Iris pigment epithelial cell (primary cell): ENCODE measurements around the gene PPIB.
A peak's percentile ranks its signal among the peaks of the same experiment; 100 is the strongest.

ENCODE experiments used
- DNase-seq: peaks from one replicate; pipeline ENCODE4 v3.0.0-alpha.2; 2011; ENCODE audit warnings: low read depth

Gene PPIB

GRCh38 chr15:64162869-64163658, at the start of gene PPIB:
Gene PPIB, minus strand, starts transcription at chr15:64163022. Its CDS starts 36 bp downstream, at chr15:64162986.
- peak; percentile 99 for DNase-seq

DNA sequence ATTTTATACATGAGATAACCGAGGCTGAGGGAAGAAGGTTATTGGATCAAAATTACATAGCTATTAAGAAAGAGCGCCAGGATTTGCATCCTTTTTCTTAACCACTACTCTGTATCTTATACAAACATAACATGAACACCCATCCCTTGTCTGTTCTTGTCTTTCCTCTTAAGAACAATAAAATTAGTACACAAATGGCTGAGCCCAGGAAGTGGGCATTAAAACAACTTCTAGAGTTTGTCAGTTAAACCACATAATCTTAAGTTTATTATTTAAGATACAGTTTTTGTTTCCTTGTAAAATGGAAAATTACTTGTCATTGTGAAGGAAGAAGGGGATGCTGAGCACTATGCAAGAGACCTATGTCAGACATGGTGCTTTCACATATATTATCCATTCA, 48.9 kb upstream of the PPIB start:
- no peak for DNase-seq

DNA sequence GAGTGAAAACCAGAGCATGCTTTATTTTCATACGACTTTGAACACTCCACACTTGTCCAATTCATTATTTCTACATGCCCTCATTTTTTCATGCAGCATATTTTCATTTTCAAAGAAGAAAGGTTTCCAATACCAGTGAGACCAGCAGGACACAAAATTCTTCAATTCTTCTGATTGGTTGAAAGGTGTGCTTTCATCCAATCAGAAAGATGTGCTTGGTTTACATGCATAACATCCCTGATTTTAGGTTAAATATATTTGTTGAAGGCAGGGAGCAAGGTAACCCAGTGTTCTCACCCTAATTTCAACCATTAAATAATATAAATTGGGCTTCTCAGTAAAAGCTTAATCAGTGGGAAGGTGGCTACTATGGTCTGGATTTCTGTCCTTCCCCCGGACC, 47.5 kb upstream of the PPIB start:
- no peak for DNase-seq

DNA sequence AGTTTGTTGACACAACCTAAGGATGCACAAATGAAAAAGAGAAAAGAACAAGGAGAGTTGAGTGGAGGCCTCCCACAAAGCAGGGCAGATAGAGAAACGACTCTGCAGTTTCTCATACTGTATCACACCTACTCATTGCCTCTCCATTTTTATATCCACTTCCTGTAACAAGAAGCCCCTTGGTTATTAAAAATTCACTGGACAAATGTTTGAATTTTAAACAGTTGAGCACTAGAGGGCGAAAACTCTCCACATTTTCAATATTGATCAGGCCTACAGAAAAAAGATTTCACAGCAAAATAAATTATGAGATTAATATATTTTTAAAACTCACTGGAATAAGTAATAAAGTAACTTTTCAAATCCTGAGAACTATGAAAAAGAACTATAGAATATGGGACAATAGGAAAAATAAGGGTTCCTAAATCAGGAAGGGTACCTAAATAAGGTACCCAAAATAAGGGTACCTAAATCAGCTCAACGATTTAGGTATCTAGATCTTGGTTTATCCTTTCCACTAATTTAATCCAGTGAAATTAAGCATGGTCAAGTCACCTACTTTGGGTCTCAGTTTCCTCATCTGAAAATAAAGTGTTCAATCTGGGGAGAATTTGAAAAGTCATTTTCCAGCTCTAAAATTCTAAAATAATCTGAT, 47.0 kb upstream of the PPIB start:
- peak; percentile 56 for DNase-seq

DNA sequence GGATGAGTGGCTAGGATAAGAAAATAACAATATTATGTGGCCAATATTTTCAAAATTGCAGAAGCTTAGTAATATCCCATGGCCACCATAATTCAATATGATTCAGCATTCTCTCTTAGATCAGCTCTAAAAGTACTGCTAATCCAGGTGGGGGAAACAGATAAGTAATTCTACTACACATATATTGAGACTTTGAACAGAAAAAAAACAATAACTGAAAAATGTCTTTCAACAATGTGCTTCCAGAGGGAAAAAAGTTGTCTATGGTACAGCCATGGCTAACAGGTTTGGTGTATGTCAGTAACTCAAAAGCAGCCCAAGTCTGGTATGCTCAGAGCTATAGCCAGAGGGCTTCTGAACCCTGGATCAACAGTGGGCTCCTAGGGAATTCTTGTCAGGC, 42.4 kb upstream of the PPIB start:
- no peak for DNase-seq

- no peak for DNase-seq
Measured at GRCh38 chr15:64197425-64197824, 34.6 kb upstream of the PPIB start.

DNA sequence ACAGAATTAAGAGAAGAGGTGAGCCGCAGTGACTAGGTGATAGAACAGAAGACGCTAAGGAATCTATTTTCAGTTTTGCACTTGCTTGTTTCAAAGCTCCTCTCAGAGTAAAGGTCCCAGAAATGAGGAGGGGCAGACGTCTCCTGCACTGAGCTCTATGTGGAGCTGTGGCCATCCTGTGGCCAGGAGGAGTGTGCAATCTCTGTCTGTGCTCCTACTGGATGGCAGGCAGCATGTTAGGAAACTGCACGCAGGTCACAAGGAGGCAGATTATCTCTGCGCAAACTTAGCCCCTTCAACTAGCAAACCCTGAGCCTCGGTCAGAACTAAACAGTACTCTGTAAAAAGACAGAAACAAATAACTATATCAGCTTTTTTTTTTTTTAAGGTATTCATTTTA, 31.1 kb upstream of the PPIB start:
- no peak for DNase-seq

DNA sequence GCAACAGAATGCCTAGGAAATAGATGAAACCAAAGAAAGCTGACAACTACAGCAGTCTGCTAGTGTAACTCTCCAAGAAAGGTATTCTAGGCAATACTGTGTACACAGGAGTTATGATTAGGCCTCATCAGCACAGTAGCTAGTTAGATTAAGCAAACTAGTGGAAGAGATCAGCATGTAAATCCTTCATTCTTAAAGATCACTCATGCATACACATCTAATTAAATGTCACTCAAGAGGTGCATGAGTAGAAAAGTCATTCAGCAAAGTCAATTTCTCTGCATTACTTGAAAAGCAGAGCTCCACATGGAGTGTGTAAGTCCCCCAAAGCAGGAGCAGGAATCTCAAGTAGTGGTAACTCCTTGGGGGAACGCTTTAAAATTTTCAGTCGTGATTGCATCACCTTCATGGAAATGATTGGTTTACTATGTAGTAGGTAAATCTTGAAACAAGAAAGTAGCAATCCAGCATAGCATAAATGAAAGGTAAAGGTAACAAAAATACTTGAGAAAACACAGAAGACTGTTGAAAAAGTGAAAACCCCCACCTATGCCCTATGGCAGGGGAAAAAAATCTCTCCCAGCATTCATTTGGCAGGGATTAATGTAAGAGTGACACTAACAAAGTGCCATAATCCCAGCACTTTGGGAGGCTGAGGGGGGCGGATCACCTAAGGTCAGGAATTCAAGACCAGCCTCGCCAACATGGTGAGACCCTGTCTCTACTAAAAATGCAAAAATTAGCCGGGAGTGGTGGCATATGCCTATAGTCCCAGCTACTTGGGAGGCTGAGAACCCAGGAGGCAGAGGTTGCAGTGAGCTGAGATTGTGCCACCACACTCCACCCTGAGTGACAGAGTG, 29.4 kb upstream of the PPIB start:
- no peak for DNase-seq

- no peak for DNase-seq
Measured at GRCh38 chr15:64187396-64188191, 24.8 kb upstream of the PPIB start.

GRCh38 chr15:64185146-64185911, 22.5 kb upstream of the PPIB start:
- DNase-seq: no peak

DNA sequence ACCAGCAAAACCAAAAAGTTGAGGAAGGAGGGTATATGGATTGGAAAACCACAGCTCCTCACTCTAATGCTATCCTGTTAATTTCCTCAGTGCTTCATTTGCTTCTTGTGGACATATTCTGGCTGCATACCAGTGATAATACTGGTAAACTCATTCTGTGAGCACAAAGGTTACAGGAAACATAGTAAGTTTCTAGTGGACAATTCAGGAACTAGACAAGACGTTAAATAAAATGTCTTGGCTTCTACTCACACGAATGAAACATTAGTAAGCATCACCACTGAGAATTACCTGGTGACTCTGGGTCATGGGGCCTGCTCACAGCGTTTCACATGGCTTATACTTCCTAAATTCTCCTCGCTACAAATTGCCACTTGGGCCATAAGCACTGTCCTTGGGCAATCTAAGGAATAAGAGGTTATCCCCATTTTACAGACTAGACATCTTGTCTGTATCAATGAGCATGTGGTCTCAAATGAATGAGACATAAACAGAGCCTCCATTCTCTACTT, 20.1 kb upstream of the PPIB start:
- DNase-seq: no peak

DNA sequence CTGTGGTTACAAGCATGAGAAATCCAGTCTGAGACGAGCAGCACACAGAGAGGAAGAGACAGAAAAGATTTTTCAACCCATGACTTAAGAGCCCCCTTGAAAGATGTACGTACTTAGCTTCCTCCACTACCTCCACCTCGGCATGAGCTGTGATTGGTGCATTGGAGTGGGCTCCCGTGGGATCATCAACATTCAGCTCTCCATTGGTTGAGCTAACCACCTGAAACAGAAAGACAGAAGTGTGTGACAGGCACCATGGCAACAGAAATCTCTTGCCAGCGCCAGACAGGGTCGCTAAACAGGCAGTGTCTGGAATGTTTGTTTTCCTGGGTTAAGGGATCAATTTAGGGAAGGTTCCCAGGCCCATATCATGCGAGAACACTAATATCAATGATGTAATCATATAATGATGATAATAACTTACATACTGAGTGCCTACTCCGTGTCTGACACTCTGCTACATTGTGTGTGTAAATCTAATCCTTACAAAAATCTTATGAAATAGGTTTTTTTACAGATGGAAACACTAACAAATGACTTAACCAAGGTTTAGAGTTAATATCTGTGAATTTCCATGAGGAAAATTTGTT, 17.5 kb upstream of the PPIB start:
- no peak for DNase-seq

- DNase-seq: no peak
Measured at GRCh38 chr15:64166102-64166890, 3.5 kb upstream of the PPIB start.

DNA sequence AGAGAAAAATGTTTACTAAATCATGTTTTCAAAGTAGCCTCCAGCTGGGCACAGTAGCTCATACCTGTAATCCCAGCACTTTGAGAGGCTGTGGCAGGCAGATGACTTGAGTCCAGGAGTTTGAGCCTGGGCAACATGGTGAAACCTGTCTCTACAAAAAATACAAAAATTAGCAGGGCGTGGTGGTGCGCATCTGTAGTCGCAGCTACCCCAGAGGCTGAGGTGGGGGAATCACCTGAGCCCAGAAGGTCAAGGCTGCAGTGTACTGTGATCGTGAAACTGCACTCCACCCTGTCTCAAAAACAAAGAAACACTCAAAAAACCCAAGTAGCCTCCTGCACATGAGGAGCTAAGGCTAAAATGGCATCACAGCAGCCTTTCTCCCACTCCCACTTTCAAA, 1.6 kb upstream of the PPIB start:
- no peak for DNase-seq

DNA sequence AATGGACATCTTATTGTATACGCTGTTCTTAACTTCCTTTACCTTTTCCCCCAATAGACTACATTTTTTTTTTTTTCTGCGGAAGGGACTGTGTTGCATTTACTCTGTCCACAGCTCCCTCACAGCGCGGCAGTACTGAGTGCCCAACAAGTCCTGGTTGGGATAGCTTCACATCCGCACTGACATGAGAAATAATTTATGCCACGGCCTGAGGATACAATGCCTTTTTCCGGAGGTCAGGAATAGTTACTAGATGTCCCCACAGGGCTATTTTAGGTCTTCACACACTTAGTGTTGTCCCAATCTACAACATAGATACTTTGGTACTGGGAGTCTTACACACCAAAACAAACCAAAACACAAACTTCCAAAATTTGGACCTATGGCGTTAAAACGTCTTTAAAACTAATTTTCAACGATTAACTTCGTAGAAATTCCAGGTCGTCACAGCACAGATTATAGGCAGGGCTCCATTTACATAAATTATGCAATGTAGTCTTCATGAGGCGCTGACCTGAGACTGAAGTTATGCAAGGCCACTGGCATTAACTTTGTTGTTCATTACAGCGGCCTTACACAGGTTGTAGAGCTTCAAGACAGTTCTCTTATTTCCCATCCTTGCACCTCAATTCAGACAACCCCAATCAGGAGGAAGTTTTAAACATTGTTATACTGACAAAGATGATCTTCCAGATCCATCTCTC, 989 bp upstream of the PPIB start:
- DNase-seq: peak; percentile 52

- no peak for DNase-seq
Measured at GRCh38 chr15:64162478-64162868, 349 bp downstream of the PPIB start.

DNA sequence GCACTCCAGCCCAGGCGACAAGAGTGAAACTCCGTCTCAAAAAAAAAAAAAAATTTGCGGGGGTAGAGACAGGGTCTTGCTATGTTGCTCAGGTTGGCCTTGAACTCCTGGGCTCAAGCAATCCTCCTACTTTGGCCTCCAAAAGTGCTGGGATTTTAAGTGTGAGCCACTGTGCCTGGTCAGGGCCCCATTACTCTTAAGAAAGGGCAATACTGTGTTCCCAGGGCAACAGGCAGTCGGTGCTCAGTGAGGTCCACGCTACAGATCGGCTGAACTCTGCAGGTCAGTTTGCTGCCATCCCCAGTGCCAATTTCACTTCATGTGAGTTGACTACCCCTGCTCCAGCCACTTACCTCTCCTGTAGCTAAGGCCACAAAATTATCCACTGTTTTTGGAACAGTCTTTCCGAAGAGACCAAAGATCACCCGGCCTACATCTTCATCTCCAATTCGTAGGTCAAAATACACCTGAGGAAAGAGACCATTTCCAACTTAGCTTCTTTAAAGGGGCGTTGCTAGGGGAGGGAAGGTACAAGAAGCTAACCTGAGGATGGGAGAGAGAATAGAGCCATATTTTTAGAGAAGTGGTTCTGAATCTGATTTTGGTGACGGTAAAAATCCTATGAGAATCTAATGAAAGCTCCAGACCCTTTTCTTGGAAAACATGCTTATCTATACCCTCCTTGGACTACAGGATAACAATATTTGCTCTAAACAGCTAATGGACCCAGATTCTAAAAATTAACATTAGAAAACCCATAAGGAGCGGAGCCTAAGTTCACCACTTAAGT, 939 bp downstream of the PPIB start:
- no peak for DNase-seq
